AG09309 (cell line): Measurements from ENCODE around the gene ATG12.
A peak's percentile ranks its signal among the peaks of the same experiment; 100 is the strongest.
"Not testable (repeated sequence)": the region's sequence is repeated elsewhere in the genome, so short reads cannot be mapped to it uniquely, and the experiment has no call there.

Experiments
- DNase-seq: peaks from one replicate; pipeline ENCODE4 v3.0.0-alpha.2; 2010; ENCODE audit warnings: low read depth
- H3K4me3 ChIP-seq: 2 replicates; pipeline ENCODE4 v1.5.1; 2011; ENCODE audit warnings: mild to moderate bottlenecking, low read depth, low read length, moderate library complexity; ENCODE audit not compliant: control insufficient read depth
- TF ChIP-seq, protein P1 (sequence below): IDR thresholded peaks from 2 replicates; pipeline ENCODE4 v1.5.1; 2011; ENCODE audit warnings: mild to moderate bottlenecking, low read depth, low read length, inconsistent platforms; ENCODE audit not compliant: insufficient read depth, control insufficient read depth; ENCODE audit errors: missing control alignments

Gene ATG12

DNA sequence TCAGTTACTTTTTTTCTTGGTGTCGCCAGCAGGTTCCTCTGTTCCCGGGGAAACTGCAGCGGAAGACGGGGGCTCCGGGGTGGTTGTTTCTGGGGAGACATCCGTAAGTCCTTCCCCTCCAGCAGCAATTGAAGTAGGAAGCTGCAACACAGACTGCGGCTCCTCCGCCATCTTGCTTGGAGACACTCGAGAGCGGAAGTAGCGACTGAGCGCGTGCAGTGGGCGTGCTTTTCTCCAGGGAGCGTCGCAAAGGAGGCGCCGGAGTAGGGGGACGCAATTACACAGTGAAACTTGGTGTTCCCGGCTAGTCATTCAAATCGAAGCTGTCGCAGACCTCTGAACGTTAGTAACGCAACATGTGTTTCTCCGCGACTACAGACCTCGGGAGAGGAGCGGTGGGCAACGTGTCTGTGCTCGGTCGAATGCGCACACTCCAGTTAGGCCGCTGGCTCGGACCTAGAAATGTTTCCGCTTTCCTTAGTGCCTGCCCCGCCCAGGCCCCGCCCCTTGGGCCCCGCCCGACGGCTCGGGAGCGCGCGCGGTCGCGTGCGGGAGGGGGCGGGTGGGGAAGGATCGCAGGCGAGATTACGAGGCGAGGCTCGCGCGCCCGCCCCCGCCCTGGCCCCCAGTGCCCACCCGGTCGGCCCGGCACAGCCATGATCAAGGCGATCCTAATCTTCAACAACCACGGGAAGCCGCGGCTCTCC is at the start of gene ATG12, which contains the start of gene AP3S1:
Gene ATG12, minus strand, starts transcription at position 184 of the 707 bp plus-strand sequence. Its CDS starts 13 bp downstream, at position 171.
Gene AP3S1, plus strand, starts transcription at position 554 of the 707 bp plus-strand sequence. Its CDS starts 103 bp downstream, at position 657.
- peak; percentile 64 for DNase-seq
- H3K4me3 ChIP-seq, result peak within 1 kb of the TSS; percentile 83
- TF ChIP-seq, protein P1, sequence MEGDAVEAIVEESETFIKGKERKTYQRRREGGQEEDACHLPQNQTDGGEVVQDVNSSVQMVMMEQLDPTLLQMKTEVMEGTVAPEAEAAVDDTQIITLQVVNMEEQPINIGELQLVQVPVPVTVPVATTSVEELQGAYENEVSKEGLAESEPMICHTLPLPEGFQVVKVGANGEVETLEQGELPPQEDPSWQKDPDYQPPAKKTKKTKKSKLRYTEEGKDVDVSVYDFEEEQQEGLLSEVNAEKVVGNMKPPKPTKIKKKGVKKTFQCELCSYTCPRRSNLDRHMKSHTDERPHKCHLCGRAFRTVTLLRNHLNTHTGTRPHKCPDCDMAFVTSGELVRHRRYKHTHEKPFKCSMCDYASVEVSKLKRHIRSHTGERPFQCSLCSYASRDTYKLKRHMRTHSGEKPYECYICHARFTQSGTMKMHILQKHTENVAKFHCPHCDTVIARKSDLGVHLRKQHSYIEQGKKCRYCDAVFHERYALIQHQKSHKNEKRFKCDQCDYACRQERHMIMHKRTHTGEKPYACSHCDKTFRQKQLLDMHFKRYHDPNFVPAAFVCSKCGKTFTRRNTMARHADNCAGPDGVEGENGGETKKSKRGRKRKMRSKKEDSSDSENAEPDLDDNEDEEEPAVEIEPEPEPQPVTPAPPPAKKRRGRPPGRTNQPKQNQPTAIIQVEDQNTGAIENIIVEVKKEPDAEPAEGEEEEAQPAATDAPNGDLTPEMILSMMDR, result no peak

GRCh38 chr5:115888027-115888426 is 46.7 kb upstream of the ATG12 start:
- DNase-seq, result peak; percentile 7
- TF ChIP-seq, protein P1, result peak; percentile 29
- H3K4me3 ChIP-seq, result no peak overlapping the region

DNA sequence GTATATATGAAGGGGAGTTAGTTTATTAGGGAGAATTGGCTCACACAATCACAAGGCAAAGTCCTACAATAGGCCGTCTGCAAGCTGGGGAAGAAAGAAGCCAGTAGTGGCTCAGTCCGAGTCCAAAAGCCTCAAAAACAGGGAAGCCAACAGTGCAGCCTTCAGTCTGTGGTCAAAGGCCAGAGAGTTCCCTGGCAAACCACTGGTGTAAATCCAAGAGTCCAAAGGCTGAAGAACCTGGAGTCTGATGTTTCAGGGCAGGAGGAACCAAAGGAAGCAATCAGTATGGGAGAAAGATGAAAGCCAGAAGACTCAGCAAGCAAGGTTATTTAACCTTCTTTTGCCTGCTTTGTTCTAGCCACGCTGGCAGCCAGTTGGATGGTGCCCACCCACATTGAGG is 43.8 kb upstream of the ATG12 start:
- DNase-seq, H3K4me3 ChIP-seq: not testable (repeated sequence)

DNA sequence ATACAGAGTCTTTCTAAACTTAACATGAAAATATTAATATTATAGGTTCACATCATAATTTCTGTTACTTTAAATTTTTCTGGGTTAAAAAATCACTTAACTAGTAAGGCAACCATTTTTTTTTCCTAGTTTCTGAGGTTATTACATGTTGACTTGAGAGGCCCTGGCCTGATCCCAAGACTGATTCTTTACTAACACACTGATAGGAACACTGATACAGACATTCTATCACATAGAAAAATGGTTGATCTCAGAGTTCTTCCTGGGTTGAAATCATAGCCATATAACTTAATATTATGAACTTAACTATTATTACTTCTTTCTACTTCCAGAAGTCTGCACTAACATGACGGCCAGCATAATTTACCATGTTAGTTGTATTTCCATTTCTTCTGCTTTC is 43.3 kb upstream of the ATG12 start:
- DNase-seq, result no peak
- TF ChIP-seq, protein P1, result no peak
- no peak overlapping the region for H3K4me3 ChIP-seq

- not testable (repeated sequence) for DNase-seq, H3K4me3 ChIP-seq
These were observed 41.1 kb upstream of the ATG12 start for GRCh38 chr5:115882434-115882833.

GRCh38 chr5:115877342-115877741 is 36.0 kb upstream of the ATG12 start:
- not testable (repeated sequence) for H3K4me3 ChIP-seq, DNase-seq

DNA sequence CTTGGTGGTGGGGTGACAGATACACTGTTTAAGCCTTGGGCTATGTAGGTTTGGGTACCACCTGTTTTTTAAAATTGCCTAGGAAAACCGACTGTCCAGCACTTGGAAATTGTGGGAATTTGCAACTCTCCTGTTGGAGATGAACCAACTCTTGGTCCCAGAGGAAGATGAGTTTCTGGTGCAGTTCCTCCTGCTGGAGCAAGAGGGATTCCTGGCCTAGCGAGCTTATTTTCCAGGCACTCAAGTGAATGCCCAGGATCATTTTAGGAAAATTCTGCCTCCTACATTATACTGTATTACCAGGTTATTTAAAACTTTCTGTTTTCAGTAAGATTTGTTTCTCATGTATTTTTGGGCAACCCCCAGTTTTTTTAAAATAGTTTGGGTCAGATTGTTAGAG is 34.1 kb upstream of the ATG12 start:
- no peak for DNase-seq
- TF ChIP-seq, protein P1, result peak; percentile 17
- no peak overlapping the region for H3K4me3 ChIP-seq

- H3K4me3 ChIP-seq, result no peak overlapping the region
- DNase-seq, result no peak
- TF ChIP-seq, protein P1, result no peak
These were observed 32.0 kb upstream of the ATG12 start for GRCh38 chr5:115873392-115873791.
